ENCODE measurements around the gene ROBO1. TPM values are rescaled to one million over a fixed set of nuclear protein-coding genes. Genes with fewer than 3 reads are reported as not detected.

ROBO1 gene
- total and polyA plus RNA-seq, 2 of the 8 experiments (the other 6 are each of a cell fraction or from before 2014, with no cell fraction given): 51.4 to 91.0 TPM

GRCh38 chr3:78814893-78815562 is 952.8 kb downstream of the ROBO1 start (continued):
- TF ChIP-seq CHD7 (IDR thresholded peaks at IDR 0.05; ENCODE audit: insufficient replicate concordance, low read length) (no peak), PHF8 (conservative IDR thresholded peaks at IDR 0.05; ENCODE audit: low read depth, low read length) (no peak), TCF12 (IDR thresholded peaks at IDR 0.05; ENCODE audit: low read depth, low read length) (no peak), RNF2 (IDR thresholded peaks at IDR 0.05; ENCODE audit: borderline replicate concordance, low read depth, low read length, missing control alignments, poor library complexity, severe bottlenecking) (no peak)
